ENCODE measurements around the gene C2CD4A.

The C2CD4A gene

GRCh38 chr15:62054979-62055378, 11.8 kb upstream of the C2CD4A start:
- TF ChIP-seq REST (IDR thresholded peaks at IDR 0.05; ENCODE audit: insufficient read depth in 1 of 2, low read depth in 2 of 2, low read length in 2 of 2) (no peak), FOXP2 (optimal IDR thresholded peaks at IDR 0.05; ENCODE audit: borderline replicate concordance, extremely low read depth, extremely low read length, insufficient read depth) (no peak), TAF1 (IDR thresholded peaks at IDR 0.05; ENCODE audit: borderline replicate concordance, insufficient read depth, low read length) (no peak)

GRCh38 chr15:62057341-62057980, 9.3 kb upstream of the C2CD4A start:
- TF ChIP-seq POLR2AphosphoS5 (IDR thresholded peaks at IDR 0.05; ENCODE audit: low read depth, low read length) (no peak), FOXP2 (optimal IDR thresholded peaks at IDR 0.05; ENCODE audit: borderline replicate concordance, extremely low read depth, extremely low read length, insufficient read depth) (no peak), REST (IDR thresholded peaks at IDR 0.05; ENCODE audit: insufficient read depth in 1 of 2, low read depth in 2 of 2, low read length in 2 of 2) (no peak), SIN3A (IDR thresholded peaks at IDR 0.05; ENCODE audit: borderline replicate concordance, insufficient read depth, low read length) (no peak), TAF1 (IDR thresholded peaks at IDR 0.05; ENCODE audit: borderline replicate concordance, insufficient read depth, low read length) (no peak)

GRCh38 chr15:62058327-62059028, 8.3 kb upstream of the C2CD4A start:
- no peak for TF ChIP-seq TAF1 (IDR thresholded peaks at IDR 0.05; ENCODE audit: borderline replicate concordance, insufficient read depth, low read length)
- no peak for TF ChIP-seq SIN3A (IDR thresholded peaks at IDR 0.05; ENCODE audit: borderline replicate concordance, insufficient read depth, low read length)
- no peak for TF ChIP-seq POLR2AphosphoS5 (IDR thresholded peaks at IDR 0.05; ENCODE audit: low read depth, low read length)

GRCh38 chr15:62059108-62059815, 7.5 kb upstream of the C2CD4A start:
- TF ChIP-seq REST (IDR thresholded peaks at IDR 0.05; ENCODE audit: insufficient read depth in 1 of 2, low read depth in 2 of 2, low read length in 2 of 2) (no peak), POLR2AphosphoS5 (IDR thresholded peaks at IDR 0.05; ENCODE audit: low read depth, low read length) (no peak), SIN3A (IDR thresholded peaks at IDR 0.05; ENCODE audit: borderline replicate concordance, insufficient read depth, low read length) (no peak), TAF1 (IDR thresholded peaks at IDR 0.05; ENCODE audit: borderline replicate concordance, insufficient read depth, low read length) (no peak), FOXP2 (optimal IDR thresholded peaks at IDR 0.05; ENCODE audit: borderline replicate concordance, extremely low read depth, extremely low read length, insufficient read depth) (no peak)

GRCh38 chr15:62059816-62060112, 7.0 kb upstream of the C2CD4A start:
- no peak for TF ChIP-seq FOXP2 (optimal IDR thresholded peaks at IDR 0.05; ENCODE audit: borderline replicate concordance, extremely low read depth, extremely low read length, insufficient read depth)
- TF ChIP-seq REST (IDR thresholded peaks at IDR 0.05; ENCODE audit: insufficient read depth in 1 of 2, low read depth in 2 of 2, low read length in 2 of 2) = no peak
- no peak for TF ChIP-seq SIN3A (IDR thresholded peaks at IDR 0.05; ENCODE audit: borderline replicate concordance, insufficient read depth, low read length)
- no peak for TF ChIP-seq POLR2AphosphoS5 (IDR thresholded peaks at IDR 0.05; ENCODE audit: low read depth, low read length)
- no peak for TF ChIP-seq TAF1 (IDR thresholded peaks at IDR 0.05; ENCODE audit: borderline replicate concordance, insufficient read depth, low read length)
